Neuron (in vitro differentiated cells): ENCODE results near the gene REXO1.

ENCODE experiments used
- H2AFZ ChIP-seq: one replicate; pipeline ENCODE4 v1.6.1; 2013; ENCODE audit warnings: low read depth, mild to moderate bottlenecking, inconsistent platforms, low read length, moderate library complexity
- H3K27me3 ChIP-seq: one replicate; pipeline ENCODE4 v1.6.1; 2013; ENCODE audit warnings: low read length; ENCODE audit not compliant: insufficient read depth
- H3K36me3 ChIP-seq: one replicate; pipeline ENCODE4 v1.6.1; 2013; ENCODE audit warnings: low read length; ENCODE audit not compliant: insufficient read depth
- H3K4me1 ChIP-seq: one replicate; pipeline ENCODE4 v1.6.1; 2013; ENCODE audit warnings: low read length; ENCODE audit not compliant: insufficient read depth
- H3K4me3 ChIP-seq: 2 replicates; pipeline ENCODE4 v1.5.1; 2013; ENCODE audit warnings: mild to moderate bottlenecking, low read length, moderate library complexity
- H3K9me3 ChIP-seq: one replicate; pipeline ENCODE4 v1.6.1; 2013; ENCODE audit warnings: low read length

Gene REXO1

GRCh38 chr19:1832046-1832663 is 16.1 kb downstream of the REXO1 start:
- no peak overlapping the region for H3K4me3 ChIP-seq
- peaks cover 3% of the 10 kb centered on the region for H3K4me1 ChIP-seq
- no peak overlapping the region for H2AFZ ChIP-seq
- H3K9me3 ChIP-seq: no peaks in the 10 kb centered on the region
- peaks cover 12% of the 10 kb centered on the region for H3K36me3 ChIP-seq
- no peaks in the 10 kb centered on the region for H3K27me3 ChIP-seq

GRCh38 chr19:1830978-1831377 is 17.3 kb downstream of the REXO1 start:
- no peaks in the 10 kb centered on the region for H3K9me3 ChIP-seq
- H2AFZ ChIP-seq: no peak overlapping the region
- H3K4me1 ChIP-seq: peaks cover 3% of the 10 kb centered on the region
- no peak overlapping the region for H3K4me3 ChIP-seq
- H3K36me3 ChIP-seq: peaks cover 12% of the 10 kb centered on the region
- H3K27me3 ChIP-seq: no peaks in the 10 kb centered on the region

GRCh38 chr19:1830568-1830967 is 17.7 kb downstream of the REXO1 start:
- Histone ChIP-seq H3K9me3 (no peaks in the 10 kb centered on the region), H2AFZ (no peak overlapping the region), H3K27me3 (no peaks in the 10 kb centered on the region), H3K4me3 (no peak overlapping the region), H3K4me1 (peaks cover 3% of the 10 kb centered on the region), H3K36me3 (peaks cover 12% of the 10 kb centered on the region)

- no peaks in the 10 kb centered on the region for H3K27me3 ChIP-seq
- no peak overlapping the region for H3K4me3 ChIP-seq
- H2AFZ ChIP-seq: no peak overlapping the region
- H3K9me3 ChIP-seq: no peaks in the 10 kb centered on the region
- peaks cover 3% of the 10 kb centered on the region for H3K4me1 ChIP-seq
- peaks cover 12% of the 10 kb centered on the region for H3K36me3 ChIP-seq
Observed at GRCh38 chr19:1829958-1830357, 18.3 kb downstream of the REXO1 start.

- peaks cover 17% of the 10 kb centered on the region for H3K36me3 ChIP-seq
- H3K9me3 ChIP-seq: no peaks in the 10 kb centered on the region
- H3K27me3 ChIP-seq: no peaks in the 10 kb centered on the region
- no peak overlapping the region for H2AFZ ChIP-seq
- no peak overlapping the region for H3K4me3 ChIP-seq
- peaks cover 3% of the 10 kb centered on the region for H3K4me1 ChIP-seq
Observed at GRCh38 chr19:1828279-1829238, 19.7 kb downstream of the REXO1 start.

GRCh38 chr19:1827566-1828278 is 20.6 kb downstream of the REXO1 start:
- Histone ChIP-seq H3K4me3 (no peak overlapping the region), H3K9me3 (no peaks in the 10 kb centered on the region), H3K36me3 (peaks cover 17% of the 10 kb centered on the region), H2AFZ (no peak overlapping the region), H3K27me3 (no peaks in the 10 kb centered on the region), H3K4me1 (peaks cover 3% of the 10 kb centered on the region)

- Histone ChIP-seq H3K36me3 (peaks cover 22% of the 10 kb centered on the region), H3K9me3 (no peaks in the 10 kb centered on the region), H2AFZ (no peak overlapping the region), H3K27me3 (no peaks in the 10 kb centered on the region), H3K4me3 (no peak overlapping the region), H3K4me1 (peaks cover 3% of the 10 kb centered on the region)
Observed at GRCh38 chr19:1826557-1827521, 21.4 kb downstream of the REXO1 start.

GRCh38 chr19:1825909-1826556 is 22.2 kb downstream of the REXO1 start:
- Histone ChIP-seq H3K36me3 (peaks cover 22% of the 10 kb centered on the region), H3K4me1 (peaks cover 3% of the 10 kb centered on the region), H3K27me3 (no peaks in the 10 kb centered on the region), H3K9me3 (no peaks in the 10 kb centered on the region), H2AFZ (no peak overlapping the region), H3K4me3 (no peak overlapping the region)

GRCh38 chr19:1824252-1824622 is 24.0 kb downstream of the REXO1 start:
- peaks cover 24% of the 10 kb centered on the region for H3K36me3 ChIP-seq
- H3K27me3 ChIP-seq: no peaks in the 10 kb centered on the region
- H3K9me3 ChIP-seq: no peaks in the 10 kb centered on the region
- H2AFZ ChIP-seq: no peak overlapping the region
- H3K4me1 ChIP-seq: peaks cover 3% of the 10 kb centered on the region
- H3K4me3 ChIP-seq: no peak overlapping the region

GRCh38 chr19:1823539-1824251 is 24.6 kb downstream of the REXO1 start:
- Histone ChIP-seq H3K27me3 (no peaks in the 10 kb centered on the region), H2AFZ (no peak overlapping the region), H3K4me3 (no peak overlapping the region), H3K9me3 (no peaks in the 10 kb centered on the region), H3K36me3 (peaks cover 26% of the 10 kb centered on the region), H3K4me1 (peaks cover 3% of the 10 kb centered on the region)

- no peaks in the 10 kb centered on the region for H3K9me3 ChIP-seq
- peaks cover 33% of the 10 kb centered on the region for H3K36me3 ChIP-seq
- H3K4me1 ChIP-seq: peaks cover 3% of the 10 kb centered on the region
- no peak overlapping the region for H3K4me3 ChIP-seq
- no peaks in the 10 kb centered on the region for H3K27me3 ChIP-seq
- H2AFZ ChIP-seq: no peak overlapping the region
Observed at GRCh38 chr19:1823020-1823419, 25.3 kb downstream of the REXO1 start.
